ENCODE results near the gene OTX1. TPM values are rescaled to one million over a fixed set of nuclear protein-coding genes. Genes with fewer than 3 reads are reported as not detected.

The OTX1 gene
- total and polyA plus RNA-seq, 9 of the 15 experiments (the other 6 are each of a cell fraction or from before 2014, with no cell fraction given), result 0.18 to 7.1 (median 0.58) TPM

- in situ Hi-C loops (cut with MboI), result no loop called here
- WGBS (ENCODE audit: insufficient coverage, low coverage, missing lambda C conversion rate), result 95% methylated on average over 7 of the region's 7 CpGs
- Histone ChIP-seq H2AFZ (ENCODE audit: low read depth, low read length) (no peak overlapping the region), H3K4me3 (no peak overlapping the region), H3K4me2 (ENCODE audit: insufficient read depth, low read length) (no peak overlapping the region), H4K20me1 (replicated peaks; ENCODE audit: control insufficient read depth, insufficient read depth, low read length) (no peaks in the 10 kb centered on the region), H3K27me3 (ENCODE audit: control insufficient read depth in 2 of 2, insufficient read depth in 2 of 2, low read length in 2 of 2) (no peaks in the 10 kb centered on the region), H3K79me2 (ENCODE audit: control insufficient read depth, insufficient read depth, low read length) (peaks cover 8% of the 10 kb centered on the region; the same call in 2 of the 3 replicates), H3K9me1 (ENCODE audit: control insufficient read depth, insufficient read depth, low read length) (no peaks in the 10 kb centered on the region), H3K9me3 (replicated peaks; ENCODE audit: control insufficient read depth, insufficient read depth, low read depth, low read length) (peaks cover 3% of the 10 kb centered on the region), H3K36me3 (ENCODE audit: control insufficient read depth, insufficient read depth, low read length) (peaks cover 2% of the 10 kb centered on the region; the same call in 2 of the 3 replicates), H3K27ac (ENCODE audit: extremely low read depth, low read depth, low read length) (no peak overlapping the region), H3K9ac (ENCODE audit: insufficient read depth in 1 of 2, low read depth in 2 of 2, low read length in 2 of 2) (no peak overlapping the region), H3K4me1 (replicated peaks in 1 of 2; ENCODE audit: control insufficient read depth in 2 of 2, insufficient read depth in 2 of 2, low read length in 2 of 2) (peaks cover 7 to 26% of the 10 kb centered on the region in 2 experiments)
- TF ChIP-seq POLR2AphosphoS5 (IDR thresholded peaks at IDR 0.05; ENCODE audit: control insufficient read depth, insufficient read depth, low read depth, low read length) (no peak), TAF9B (IDR thresholded peaks at IDR 0.05; ENCODE audit: partially characterized antibody) (no peak), ZNF589 (CRISPR knock-in tag; IDR thresholded peaks at IDR 0.05; ENCODE audit: low read depth) (no peak), ZNF311 (CRISPR knock-in tag; IDR thresholded peaks at IDR 0.05) (no peak)
- BruUV-seq (replicated peaks), result no TSS peak
- ChIA-PET POLR2A (interaction anchor here (1.2 kb wide), 1 partner anchor 191 kb away, joined by 3 read pairs; no protein-coding TSS in a partner anchor), CTCF (ENCODE audit: low intra/inter-chr PET ratio) (no interaction called here)
- DNase-seq (ENCODE audit: extremely low read depth in 1 of 4, low spot score in 3 of 4) (no peak), FAIRE-seq (no peak), ATAC-seq (no peak)
- intact Hi-C loops (cut with micrococcal nuclease), result no loop called here
These were observed 4.1 kb upstream of the OTX1 start for GRCh38 chr2:63046552-63046951.

GRCh38 chr2:63046961-63047320 is 3.7 kb upstream of the OTX1 start:
- Histone ChIP-seq H3K4me3 (no peak overlapping the region), H4K20me1 (replicated peaks; ENCODE audit: control insufficient read depth, insufficient read depth, low read length) (no peaks in the 10 kb centered on the region), H3K9me3 (replicated peaks; ENCODE audit: control insufficient read depth, insufficient read depth, low read depth, low read length) (peaks cover 3% of the 10 kb centered on the region), H3K79me2 (ENCODE audit: control insufficient read depth, insufficient read depth, low read length) (peaks cover 12% of the 10 kb centered on the region; the same call in 2 of the 3 replicates), H3K4me2 (ENCODE audit: insufficient read depth, low read length) (no peak overlapping the region), H3K4me1 (replicated peaks in 1 of 2; ENCODE audit: control insufficient read depth in 2 of 2, insufficient read depth in 2 of 2, low read length in 2 of 2) (peaks cover 3 to 30% of the 10 kb centered on the region in 2 experiments), H3K9me1 (ENCODE audit: control insufficient read depth, insufficient read depth, low read length) (no peaks in the 10 kb centered on the region), H3K9ac (ENCODE audit: insufficient read depth in 1 of 2, low read depth in 2 of 2, low read length in 2 of 2) (no peak overlapping the region), H3K36me3 (ENCODE audit: control insufficient read depth, insufficient read depth, low read length) (peaks cover 2% of the 10 kb centered on the region; the same call in 2 of the 3 replicates), H3K27ac (ENCODE audit: extremely low read depth, low read depth, low read length) (no peak overlapping the region), H3K27me3 (ENCODE audit: control insufficient read depth in 2 of 2, insufficient read depth in 2 of 2, low read length in 2 of 2) (no peaks in the 10 kb centered on the region), H2AFZ (ENCODE audit: low read depth, low read length) (no peak overlapping the region)
- ChIA-PET POLR2A (interaction anchor here (0.7 to 1.2 kb wide), 2 partner anchors 191 to 794 kb away, joined by 3 read pairs; no protein-coding TSS in a partner anchor), CTCF (ENCODE audit: low intra/inter-chr PET ratio) (no interaction called here)
- intact Hi-C loops (cut with micrococcal nuclease) (no loop called here), in situ Hi-C loops (cut with MboI) (no loop called here)
- ATAC-seq (no peak), DNase-seq (ENCODE audit: extremely low read depth in 1 of 4, low spot score in 3 of 4) (no peak), FAIRE-seq (no peak)
- BruUV-seq (replicated peaks), result no TSS peak
- no peak for TF ChIP-seq EZH2 (IDR thresholded peaks at IDR 0.05; ENCODE audit: borderline replicate concordance, low read depth, low read length)
- no peak for TF ChIP-seq ZNF764 (CRISPR knock-in tag; IDR thresholded peaks at IDR 0.05; ENCODE audit: low read depth)
- no peak for TF ChIP-seq ILF3 (IDR thresholded peaks at IDR 0.05; ENCODE audit: borderline replicate concordance)
- no peak for TF ChIP-seq NR1H2 (CRISPR knock-in tag; IDR thresholded peaks at IDR 0.05)
- no peak for TF ChIP-seq TGIF2 (CRISPR knock-in tag; IDR thresholded peaks at IDR 0.05)
- TF ChIP-seq HBP1 (CRISPR knock-in tag; IDR thresholded peaks at IDR 0.05), result no peak
- TF ChIP-seq TEAD2 (tag; IDR thresholded peaks at IDR 0.05), result no peak
- WGBS (ENCODE audit: insufficient coverage, low coverage, missing lambda C conversion rate), result 98% methylated on average over 7 of the region's 8 CpGs
